H1 (cell line): ENCODE measurements around the gene PAK6. TPM values are rescaled to one million over a fixed set of nuclear protein-coding genes. Genes with fewer than 3 reads are reported as not detected.

Experiments used
- CBX5 ChIP-seq: fragments of 300-800, 300-1000 bp; sonication (generic); IDR thresholded peaks from 2 replicates; pipeline ENCODE4 v1.7.1; 2016; ENCODE audit warnings: antibody characterized with exemption, low read length, low read depth
- CHD2 ChIP-seq: IDR thresholded peaks from 2 replicates; pipeline ENCODE4 v1.6.1; 2012; ENCODE audit warnings: low read length, improper control_type of control experiment
- EGR1 ChIP-seq: IDR thresholded peaks from 2 replicates; pipeline ENCODE4 v1.6.1; 2011; ENCODE audit warnings: low read depth, low read length, borderline replicate concordance
- EP300 ChIP-seq, 2 experiments: IDR thresholded peaks; 1 replicate in 1 of 2; 2 replicates in 1 of 2; pipeline ENCODE4 v1.6.1; 2011 to 2012; ENCODE audit warnings: low read depth in 2 of 2, low read length in 2 of 2, mild to moderate bottlenecking in 2 of 2, borderline replicate concordance in 1 of 2, inconsistent platforms in 1 of 2, moderate library complexity in 1 of 2
- FOSL1 ChIP-seq: IDR thresholded peaks from 2 replicates; pipeline ENCODE4 v1.6.1; 2011; ENCODE audit warnings: mild to moderate bottlenecking, low read depth, low read length, moderate library complexity; ENCODE audit not compliant: insufficient read depth
- GTF2F1 ChIP-seq: IDR thresholded peaks from 2 replicates; pipeline ENCODE4 v1.6.1; 2012; ENCODE audit warnings: low read depth, low read length, improper control_type of control experiment, borderline replicate concordance
- JUN ChIP-seq: IDR thresholded peaks from 2 replicates; pipeline ENCODE4 v1.6.1; 2011; ENCODE audit warnings: low read depth, mild to moderate bottlenecking, improper control_type of control experiment, low read length
- KDM4A ChIP-seq: IDR thresholded peaks from one replicate; pipeline ENCODE4 v1.7.1; 2012; ENCODE audit warnings: low read depth, mild to moderate bottlenecking, moderate library complexity, low read length, inconsistent platforms; ENCODE audit not compliant: severe bottlenecking
- NANOG ChIP-seq: IDR thresholded peaks from 2 replicates; pipeline ENCODE4 v1.6.1; 2011; ENCODE audit warnings: low read length, low read depth, mild to moderate bottlenecking, inconsistent platforms; ENCODE audit not compliant: insufficient read depth, poor library complexity, severe bottlenecking
- POLR2A ChIP-seq, 2 experiments: IDR thresholded peaks; 1 replicate in 1 of 2; 2 replicates in 1 of 2; pipeline ENCODE4 v1.6.1; 2011; ENCODE audit warnings: low read depth in 2 of 2, low read length in 2 of 2, mild to moderate bottlenecking in 2 of 2; ENCODE audit errors: control extremely low read depth in 1 of 2
- POU5F1 ChIP-seq: IDR thresholded peaks from 2 replicates; pipeline ENCODE4 v1.6.1; 2011; ENCODE audit warnings: low read depth, mild to moderate bottlenecking, low read length, moderate library complexity
- RAD21 ChIP-seq, 2 experiments: IDR thresholded peaks in 1 of 2; conservative IDR thresholded peaks in 1 of 2; 2 replicates each; pipeline ENCODE4 v1.6.1; 2011; ENCODE audit warnings: low read depth in 2 of 2, low read length in 2 of 2, improper control_type of control experiment in 1 of 2, inconsistent platforms in 1 of 2, mild to moderate bottlenecking in 1 of 2, moderate library complexity in 1 of 2
- SIN3A ChIP-seq, 2 experiments: IDR thresholded peaks in 1 of 2; conservative IDR thresholded peaks in 1 of 2; 2 replicates each; pipeline ENCODE4 v1.6.1; 2011 to 2012; ENCODE audit warnings: low read length in 2 of 2, improper control_type of control experiment in 1 of 2, low read depth in 1 of 2, mild to moderate bottlenecking in 1 of 2
- YY1 ChIP-seq: IDR thresholded peaks from 2 replicates; pipeline ENCODE4 v1.6.1; 2011; ENCODE audit warnings: low read depth, mild to moderate bottlenecking, low read length
- polyA plus RNA-seq, 7 experiments: library from polyadenylated mRNA; depleted of rRNA in 3 of 7; stranded (reverse) in 5 of 7; unstranded in 2 of 7; fragments of >200 nt in 5 of 7; fragments of 200-250 nt in 2 of 7; gene quantifications; 1 replicate in 5 of 7; 2 replicates in 1 of 7; 4 replicates in 1 of 7; pipeline versions ENCODE4 v1.2.1 to v1.2.3, GENCODE V29; 2011 to 2013; ENCODE audit warnings: missing spikeins in 2 of 7, mixed read lengths in 2 of 7
- total RNA-seq: library from RNA; stranded (reverse); fragmentation: NEBNext Ultra II Directional; extraction: Animal tissue kit (Norgen Biotek cat#: 25700); gene quantifications from 2 replicates; pipeline ENCODE4 v1.2.1, GENCODE V29; 2021
- TF ChIP-seq, protein P1 (sequence below): IDR thresholded peaks from 2 replicates; pipeline ENCODE4 v1.6.1; 2012; ENCODE audit warnings: low read length, inconsistent platforms
- TF ChIP-seq, protein P2 (sequence below): IDR thresholded peaks from 2 replicates; pipeline ENCODE4 v1.6.1; 2011; ENCODE audit warnings: low read depth, mild to moderate bottlenecking, low read length; ENCODE audit not compliant: insufficient read depth
- TF ChIP-seq, protein P3 (sequence below): IDR thresholded peaks from 2 replicates; pipeline ENCODE4 v1.6.1; 2011; ENCODE audit warnings: low read length, improper control_type of control experiment
- TF ChIP-seq, protein P4 (sequence below): IDR thresholded peaks from 2 replicates; pipeline ENCODE4 v1.6.1; 2012; ENCODE audit warnings: inconsistent platforms

PAK6 gene
- total and polyA plus RNA-seq, 2 of the 8 experiments (the other 6 are each of a cell fraction or from before 2014, with no cell fraction given) = 6.9 to 9.4 TPM

DNA sequence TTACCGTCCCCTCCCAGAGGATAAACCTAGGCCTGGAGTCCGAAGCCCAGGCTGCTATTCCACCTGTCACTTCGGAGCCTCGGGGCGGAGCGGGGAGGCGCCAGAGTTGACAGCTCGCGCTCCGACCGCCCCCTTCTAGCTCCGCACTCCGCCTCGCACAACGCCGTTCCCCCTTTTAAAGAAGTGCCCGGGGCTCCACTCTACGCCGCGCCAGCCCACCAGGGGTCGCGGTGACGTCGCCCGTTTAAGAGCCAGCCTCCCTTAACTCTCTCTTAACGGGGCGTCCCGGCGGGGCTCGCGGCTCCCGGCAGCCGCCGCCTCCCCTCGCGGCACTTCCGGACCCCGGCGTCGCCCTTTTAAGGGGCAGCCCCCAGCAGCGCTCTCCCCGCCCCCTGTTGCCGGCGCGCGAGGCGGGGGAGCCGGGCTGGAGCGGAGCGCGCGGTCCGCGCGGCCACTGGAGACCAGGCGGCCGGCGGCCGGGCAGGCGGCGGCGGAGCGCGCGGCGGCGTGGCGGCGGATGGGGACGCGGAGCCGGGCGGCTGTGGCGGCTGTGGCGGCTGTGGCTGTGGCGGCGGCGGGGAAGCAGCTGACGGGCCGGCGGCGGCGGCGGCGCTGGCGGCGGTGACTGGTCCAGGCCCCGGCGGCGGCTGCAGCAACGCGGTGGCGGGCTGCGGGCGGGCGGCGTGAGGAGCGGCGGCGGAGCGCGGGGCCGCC lies 84.5 kb downstream of the PAK6 start, which contains the start of gene INAFM2 (continued):
- TF ChIP-seq GTF2F1 (peak; percentile 13; the same call in 1 of the 2 replicates), POLR2A (IDR thresholded peaks at IDR 0.05; ENCODE audit: control extremely low read depth in 1 of 2, low read depth in 2 of 2, low read length in 2 of 2) (peak in 1 of 2 experiments; percentile 49; a peak in 1 of 3 replicates), JUN (no peak), NANOG (peak; percentile 4), EP300 (IDR thresholded peaks at IDR 0.05; ENCODE audit: borderline replicate concordance in 1 of 2, low read depth in 2 of 2, low read length in 2 of 2) (peak in 1 of 2 experiments; percentile 58; a peak in 1 of 3 replicates), SIN3A (conservative IDR thresholded peaks at IDR 0.05 in 1 of 2, IDR thresholded peaks at IDR 0.05 in 1 of 2; ENCODE audit: low read depth in 1 of 2, low read length in 2 of 2) (peak; percentile 90 to 98), CHD2 (0 out of 2 replicates have a peak, but pooled peaks have one; percentile 54), KDM4A (no peak), YY1 (peak; percentile 59; the same call in 1 of the 2 replicates), FOSL1 (no peak), POU5F1 (no peak), EGR1 (peak; percentile 94), RAD21 (IDR thresholded peaks at IDR 0.05 in 1 of 2, conservative IDR thresholded peaks at IDR 0.05 in 1 of 2; ENCODE audit: low read depth in 2 of 2, low read length in 2 of 2) (peak in 1 of 2 experiments; percentile 20; a peak in 1 of 4 replicates), CBX5 (no peak)
- TF ChIP-seq, protein P1, sequence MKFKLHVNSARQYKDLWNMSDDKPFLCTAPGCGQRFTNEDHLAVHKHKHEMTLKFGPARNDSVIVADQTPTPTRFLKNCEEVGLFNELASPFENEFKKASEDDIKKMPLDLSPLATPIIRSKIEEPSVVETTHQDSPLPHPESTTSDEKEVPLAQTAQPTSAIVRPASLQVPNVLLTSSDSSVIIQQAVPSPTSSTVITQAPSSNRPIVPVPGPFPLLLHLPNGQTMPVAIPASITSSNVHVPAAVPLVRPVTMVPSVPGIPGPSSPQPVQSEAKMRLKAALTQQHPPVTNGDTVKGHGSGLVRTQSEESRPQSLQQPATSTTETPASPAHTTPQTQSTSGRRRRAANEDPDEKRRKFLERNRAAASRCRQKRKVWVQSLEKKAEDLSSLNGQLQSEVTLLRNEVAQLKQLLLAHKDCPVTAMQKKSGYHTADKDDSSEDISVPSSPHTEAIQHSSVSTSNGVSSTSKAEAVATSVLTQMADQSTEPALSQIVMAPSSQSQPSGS = no peak
- TF ChIP-seq, protein P2, sequence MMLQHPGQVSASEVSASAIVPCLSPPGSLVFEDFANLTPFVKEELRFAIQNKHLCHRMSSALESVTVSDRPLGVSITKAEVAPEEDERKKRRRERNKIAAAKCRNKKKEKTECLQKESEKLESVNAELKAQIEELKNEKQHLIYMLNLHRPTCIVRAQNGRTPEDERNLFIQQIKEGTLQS = no peak
- TF ChIP-seq, protein P3, sequence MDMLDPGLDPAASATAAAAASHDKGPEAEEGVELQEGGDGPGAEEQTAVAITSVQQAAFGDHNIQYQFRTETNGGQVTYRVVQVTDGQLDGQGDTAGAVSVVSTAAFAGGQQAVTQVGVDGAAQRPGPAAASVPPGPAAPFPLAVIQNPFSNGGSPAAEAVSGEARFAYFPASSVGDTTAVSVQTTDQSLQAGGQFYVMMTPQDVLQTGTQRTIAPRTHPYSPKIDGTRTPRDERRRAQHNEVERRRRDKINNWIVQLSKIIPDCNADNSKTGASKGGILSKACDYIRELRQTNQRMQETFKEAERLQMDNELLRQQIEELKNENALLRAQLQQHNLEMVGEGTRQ = no peak
- TF ChIP-seq, protein P4, sequence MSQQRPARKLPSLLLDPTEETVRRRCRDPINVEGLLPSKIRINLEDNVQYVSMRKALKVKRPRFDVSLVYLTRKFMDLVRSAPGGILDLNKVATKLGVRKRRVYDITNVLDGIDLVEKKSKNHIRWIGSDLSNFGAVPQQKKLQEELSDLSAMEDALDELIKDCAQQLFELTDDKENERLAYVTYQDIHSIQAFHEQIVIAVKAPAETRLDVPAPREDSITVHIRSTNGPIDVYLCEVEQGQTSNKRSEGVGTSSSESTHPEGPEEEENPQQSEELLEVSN = peak; percentile 98
